GM19397 (cell line): ENCODE measurements around the gene ZBTB22.
A peak's percentile ranks its signal among the peaks of the same experiment; 100 is the strongest.
"Not testable (repeated sequence)": the region's sequence is repeated elsewhere in the genome, so short reads cannot be mapped to it uniquely, and the experiment has no call there.

Experiments used
- ATAC-seq: cut with Tn5 transposase; IDR thresholded peaks from one replicate; pipeline ENCODE4 v1.9.1; 2021; ENCODE audit warnings: mild to moderate bottlenecking, moderate library complexity; ENCODE audit not compliant: unreplicated experiment

The ZBTB22 gene

GRCh38 chr6:33285214-33285613 lies 32.3 kb downstream of the ZBTB22 start:
- not testable (repeated sequence) for ATAC-seq

- ATAC-seq, result no peak
Measured at GRCh38 chr6:33280539-33280938, 37.0 kb downstream of the ZBTB22 start.

DNA sequence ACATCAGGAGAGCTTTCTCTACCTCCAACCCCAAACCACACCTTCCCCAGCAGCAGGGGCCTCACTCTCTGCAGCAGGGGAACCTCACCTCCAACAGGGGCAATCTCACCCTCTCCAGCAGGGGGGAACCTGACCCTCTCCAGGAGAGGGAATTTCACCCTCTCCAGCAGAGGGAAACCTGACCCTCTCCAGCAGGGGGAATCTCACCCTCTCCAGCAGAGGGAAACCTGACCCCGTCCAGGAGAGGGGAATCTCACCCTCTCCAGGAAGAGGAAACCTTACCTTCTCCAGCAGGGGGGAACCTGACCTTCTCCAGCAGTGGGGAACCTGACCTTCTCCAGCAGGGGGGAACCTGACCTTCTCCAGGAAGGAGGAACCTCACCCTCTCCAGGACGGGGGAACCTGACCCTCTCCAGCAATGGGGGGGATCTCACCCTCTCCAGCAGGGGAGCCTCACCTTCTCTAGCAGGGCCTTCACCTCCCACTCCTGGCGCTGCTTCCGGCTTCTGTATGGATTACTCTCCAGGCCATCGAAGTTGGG lies 37.5 kb downstream of the ZBTB22 start:
- ATAC-seq, result no peak

DNA sequence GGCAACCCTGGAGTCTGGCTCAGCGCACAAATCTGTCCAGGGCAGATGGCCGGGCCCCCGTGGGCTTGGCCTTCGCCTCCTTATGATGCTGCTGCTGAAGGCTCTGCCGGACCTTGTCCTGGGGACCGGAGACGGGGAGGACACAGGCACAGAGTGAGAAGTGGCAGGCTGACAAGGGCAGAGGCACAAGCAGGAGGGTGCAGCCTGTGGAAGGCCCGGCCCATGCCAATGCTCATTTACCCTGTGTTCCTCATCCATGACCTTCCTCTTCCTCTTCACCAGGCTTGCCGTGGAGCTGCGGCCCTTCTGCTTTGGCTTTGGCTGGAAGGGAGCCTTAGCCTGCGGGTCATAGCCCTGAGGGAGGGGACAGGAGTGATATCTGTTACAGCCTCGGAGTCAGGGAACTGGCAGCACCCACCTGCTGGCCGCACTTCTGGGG lies 38.3 kb downstream of the ZBTB22 start:
- no peak for ATAC-seq

DNA sequence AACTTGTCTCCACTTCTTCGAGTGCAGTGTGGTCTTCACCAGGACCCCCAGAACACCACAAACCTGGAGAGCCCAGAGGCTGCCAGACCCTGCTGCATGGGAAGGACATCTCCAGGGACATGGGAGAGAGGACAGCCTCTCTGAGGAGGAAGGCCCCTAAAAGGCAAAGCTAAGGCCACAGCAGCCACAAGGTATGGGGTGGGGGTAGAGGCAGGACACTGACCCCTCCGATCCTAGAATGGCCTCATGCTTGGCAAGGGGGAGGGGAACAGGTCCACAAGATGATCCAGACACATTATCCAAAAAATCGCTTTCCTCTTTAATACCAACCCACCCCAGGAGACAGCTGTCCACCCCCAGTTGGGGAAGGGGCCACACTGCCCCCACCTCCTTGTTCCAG lies 38.7 kb downstream of the ZBTB22 start:
- ATAC-seq, result no peak

- no peak for ATAC-seq
Measured at GRCh38 chr6:33278392-33278741, 39.2 kb downstream of the ZBTB22 start.

- ATAC-seq, result no peak
Measured at GRCh38 chr6:33277663-33278391, 39.7 kb downstream of the ZBTB22 start.

GRCh38 chr6:33276864-33277662 lies 40.5 kb downstream of the ZBTB22 start, which contains the start of gene B3GALT4:
Gene B3GALT4 (plus strand): TSS chr6:33277123. CDS start chr6:33277420, 297 bp downstream.
- peak; percentile 48 for ATAC-seq

GRCh38 chr6:33276581-33276863 lies 41.0 kb downstream of the ZBTB22 start:
- ATAC-seq, result no peak

DNA sequence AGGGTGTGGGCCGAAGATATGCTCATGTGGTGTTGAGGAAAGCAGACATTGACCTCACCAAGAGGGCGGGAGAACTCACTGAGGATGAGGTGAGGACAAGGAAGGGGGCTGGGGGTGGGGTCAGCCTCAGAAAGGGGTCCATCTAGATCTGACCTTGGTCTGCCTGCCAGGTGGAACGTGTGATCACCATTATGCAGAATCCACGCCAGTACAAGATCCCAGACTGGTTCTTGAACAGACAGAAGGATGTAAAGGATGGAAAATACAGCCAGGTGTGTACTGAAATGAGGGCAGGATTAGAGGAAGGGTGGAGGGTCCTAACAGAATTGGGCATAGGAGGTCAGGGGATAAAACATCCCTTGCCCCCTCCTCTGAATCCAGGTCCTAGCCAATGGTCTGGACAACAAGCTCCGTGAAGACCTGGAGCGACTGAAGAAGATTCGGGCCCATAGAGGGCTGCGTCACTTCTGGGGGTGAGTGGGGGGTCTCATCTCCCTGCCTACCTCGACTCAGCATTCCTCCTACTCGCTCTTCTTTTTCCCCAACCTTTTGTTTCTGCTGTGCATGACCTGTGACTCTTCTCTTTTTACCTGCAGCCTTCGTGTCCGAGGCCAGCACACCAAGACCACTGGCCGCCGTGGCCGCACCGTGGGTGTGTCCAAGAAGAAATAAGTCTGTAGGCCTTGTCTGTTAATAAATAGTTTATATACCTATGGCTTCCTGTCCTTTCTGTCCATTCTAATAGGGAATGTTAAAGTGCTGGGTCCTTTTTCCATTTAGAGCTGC lies 41.6 kb downstream of the ZBTB22 start:
- not testable (repeated sequence) for ATAC-seq

DNA sequence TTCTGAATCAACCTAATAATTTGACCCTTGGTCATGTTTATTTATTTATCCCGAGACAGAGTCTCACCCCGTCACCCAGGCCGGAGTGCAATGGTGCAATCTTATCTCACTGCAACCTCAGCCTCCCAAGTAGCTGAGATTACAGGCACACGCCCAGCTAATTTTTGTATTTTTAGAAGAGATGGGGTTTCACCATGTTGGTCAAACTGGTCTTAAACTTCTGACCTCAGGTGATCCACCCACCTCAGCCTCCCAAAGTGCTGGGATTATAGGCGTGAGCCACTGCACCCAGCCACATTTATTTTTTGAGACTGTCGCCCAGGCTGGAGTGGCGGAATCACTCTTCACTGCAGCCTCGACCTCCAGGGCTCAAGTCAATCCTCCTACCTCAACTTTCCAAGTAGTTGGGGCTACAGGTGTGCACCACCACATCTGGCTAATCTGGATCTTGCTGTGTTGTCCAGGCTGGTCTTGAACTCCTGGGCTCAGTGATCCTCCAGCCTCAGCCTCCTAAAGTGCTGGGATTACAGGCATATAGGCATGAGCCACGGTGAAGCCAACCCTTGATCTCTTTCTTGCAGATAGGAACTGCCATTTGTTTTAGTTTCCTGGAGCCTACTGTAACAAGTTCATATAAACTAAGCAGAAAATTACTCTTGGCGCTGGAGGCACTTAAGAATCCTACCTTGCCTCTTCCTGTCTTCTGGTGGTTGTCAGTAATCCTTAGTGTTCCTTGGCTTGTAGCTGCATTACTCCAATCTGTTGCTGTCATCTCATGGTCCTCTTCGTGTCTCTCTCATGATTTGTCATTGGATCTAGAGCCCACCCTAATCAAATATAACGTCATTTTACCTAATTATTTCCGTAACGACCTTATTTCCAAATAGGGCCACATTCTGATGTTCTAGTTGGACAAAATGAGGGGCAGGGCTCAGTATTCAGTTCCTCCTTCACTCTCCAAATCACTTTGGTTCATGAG lies 43.3 kb downstream of the ZBTB22 start:
- no peak for ATAC-seq

GRCh38 chr6:33273129-33273923 lies 44.2 kb downstream of the ZBTB22 start:
- no peak for ATAC-seq

DNA sequence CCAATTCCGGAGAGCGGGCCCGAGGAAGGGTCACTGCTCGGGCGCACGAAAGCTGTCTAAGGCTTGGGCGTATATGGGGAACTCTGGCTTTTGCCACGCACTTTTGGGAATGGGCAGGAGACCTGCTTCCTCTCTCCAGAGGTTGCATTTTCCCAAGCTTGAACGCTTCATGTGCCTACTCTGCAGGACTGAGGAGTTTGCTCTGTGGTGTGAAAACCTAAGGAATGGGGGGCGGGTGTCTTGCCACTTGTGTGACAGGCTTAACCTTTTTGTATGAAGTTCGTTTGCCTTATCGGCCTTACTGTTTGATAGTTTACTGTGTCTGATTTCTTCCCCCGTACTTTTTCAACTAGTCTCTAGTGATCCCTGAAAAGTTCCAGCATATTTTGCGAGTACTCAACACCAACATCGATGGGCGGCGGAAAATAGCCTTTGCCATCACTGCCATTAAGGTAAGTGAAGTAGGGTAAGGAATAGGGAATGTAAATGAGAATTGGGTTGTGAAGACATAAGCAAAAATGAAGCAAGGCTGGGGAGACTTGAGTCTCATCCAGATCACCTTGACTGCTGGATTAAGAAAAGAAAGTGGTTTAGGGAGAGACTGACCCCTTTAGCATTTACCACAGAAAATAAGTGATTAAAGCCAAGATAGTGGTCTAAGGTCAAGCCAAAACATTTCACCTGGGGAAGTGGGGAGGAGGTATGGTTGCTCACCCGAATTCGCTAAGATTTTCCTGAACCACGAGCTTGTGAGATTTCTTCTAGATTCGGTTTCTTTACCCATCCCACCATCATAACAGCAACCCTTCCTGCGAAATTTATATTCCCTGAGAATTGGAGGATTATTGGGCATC lies 45.0 kb downstream of the ZBTB22 start:
- no peak for ATAC-seq

DNA sequence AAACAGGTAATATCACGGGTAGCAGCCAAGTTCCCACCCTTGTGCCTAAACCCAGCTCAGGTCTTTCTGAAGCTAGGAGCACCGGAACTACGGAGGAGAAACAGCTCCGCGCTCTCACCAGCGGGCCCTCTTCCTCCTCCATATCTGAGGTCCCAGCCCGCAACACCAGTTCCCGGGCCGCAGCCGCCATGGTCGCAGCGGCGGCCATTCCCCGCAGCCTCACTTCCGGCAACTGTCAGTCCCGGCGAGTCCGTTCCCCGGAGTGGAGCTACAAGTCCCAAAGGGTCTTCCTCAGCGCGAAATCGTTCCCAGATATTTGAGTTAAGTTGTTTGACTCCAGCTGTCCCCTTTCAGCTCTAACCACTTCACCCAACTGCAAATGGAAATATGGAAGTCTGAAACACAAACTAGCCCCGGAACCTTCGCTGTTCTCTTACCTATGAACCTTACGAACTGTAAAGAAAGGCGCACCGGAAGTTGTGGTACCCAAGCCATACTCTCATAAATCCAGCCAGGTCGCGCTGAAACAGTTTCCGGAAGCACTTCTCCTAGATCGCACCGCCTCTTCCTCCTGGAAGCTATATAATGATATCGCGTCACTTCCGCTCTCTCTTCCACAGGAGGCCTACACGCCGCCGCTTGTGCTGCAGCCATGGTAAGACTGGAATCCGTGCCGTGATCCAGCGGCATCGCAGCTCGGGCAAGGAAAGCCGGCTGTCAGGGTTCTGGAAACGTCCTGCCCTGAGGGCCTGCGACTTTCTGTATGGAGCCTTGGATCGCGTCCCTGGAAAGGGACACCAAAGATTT lies 45.9 kb downstream of the ZBTB22 start, which contains the start of the genes RPS18 and VPS52:
RPS18 (plus strand) TSS at position 608 of the 807 bp plus-strand sequence; CDS start at position 653, 45 bp downstream.
VPS52 (minus strand) TSS at position 409 of the 807 bp plus-strand sequence; CDS start at position 208, 201 bp downstream.
- peak; percentile 76 for ATAC-seq

- no peak for ATAC-seq
Measured at GRCh38 chr6:33271117-33271467, 46.5 kb downstream of the ZBTB22 start.
